HEK293T (cell line): ENCODE data around the gene BCAT1.

Experiments
- ARNT ChIP-seq: fragments of 450-650 bp; IDR thresholded peaks from 2 replicates; pipeline ENCODE4 v1.6.1; 2017; ENCODE audit warnings: mild to moderate bottlenecking
- BHLHE40 ChIP-seq: fragments of 450-650 bp; IDR thresholded peaks from 2 replicates; pipeline ENCODE4 v1.6.1; 2016; ENCODE audit warnings: mild to moderate bottlenecking, moderate library complexity, borderline replicate concordance
- FOXK2 ChIP-seq: fragments of 450-650 bp; IDR thresholded peaks from 2 replicates; pipeline ENCODE4 v1.6.1; 2016; ENCODE audit warnings: mild to moderate bottlenecking
- FOXM1 ChIP-seq: fragments of 450-650 bp; IDR thresholded peaks from 2 replicates; pipeline ENCODE4 v1.6.1; 2017; ENCODE audit warnings: mild to moderate bottlenecking, borderline replicate concordance
- HDGF ChIP-seq: fragments of 450-650 bp; IDR thresholded peaks from 2 replicates; pipeline ENCODE4 v1.6.1; 2017; ENCODE audit warnings: antibody characterized with exemption, borderline replicate concordance
- L3MBTL2 ChIP-seq: fragments of 450-650 bp; conservative IDR thresholded peaks from 2 replicates; pipeline ENCODE4 v1.6.1; 2016; ENCODE audit warnings: mild to moderate bottlenecking
- LEF1 ChIP-seq: fragments of 450-650 bp; IDR thresholded peaks from 2 replicates; pipeline ENCODE4 v1.6.1; 2017; ENCODE audit warnings: mild to moderate bottlenecking, borderline replicate concordance
- NFRKB ChIP-seq: fragments of 450-650 bp; IDR thresholded peaks from 2 replicates; pipeline ENCODE4 v1.6.1; 2016; ENCODE audit warnings: mild to moderate bottlenecking, moderate library complexity
- SP1 ChIP-seq: fragments of 450-650 bp; IDR thresholded peaks from 2 replicates; pipeline ENCODE4 v1.6.1; 2017
- SUZ12 ChIP-seq: fragments of 450-650 bp; IDR thresholded peaks from 2 replicates; pipeline ENCODE4 v1.6.1; 2016; ENCODE audit warnings: mild to moderate bottlenecking
- TARDBP ChIP-seq: fragments of 450-650 bp; IDR thresholded peaks from 2 replicates; pipeline ENCODE4 v1.6.1; 2016
- ZNF384 ChIP-seq: fragments of 450-650 bp; IDR thresholded peaks from 2 replicates; pipeline ENCODE4 v1.6.1; 2016
- TF ChIP-seq, protein P1 (sequence below): fragments of 450-650 bp; IDR thresholded peaks from 2 replicates; pipeline ENCODE4 v1.6.1; 2016

DNA sequence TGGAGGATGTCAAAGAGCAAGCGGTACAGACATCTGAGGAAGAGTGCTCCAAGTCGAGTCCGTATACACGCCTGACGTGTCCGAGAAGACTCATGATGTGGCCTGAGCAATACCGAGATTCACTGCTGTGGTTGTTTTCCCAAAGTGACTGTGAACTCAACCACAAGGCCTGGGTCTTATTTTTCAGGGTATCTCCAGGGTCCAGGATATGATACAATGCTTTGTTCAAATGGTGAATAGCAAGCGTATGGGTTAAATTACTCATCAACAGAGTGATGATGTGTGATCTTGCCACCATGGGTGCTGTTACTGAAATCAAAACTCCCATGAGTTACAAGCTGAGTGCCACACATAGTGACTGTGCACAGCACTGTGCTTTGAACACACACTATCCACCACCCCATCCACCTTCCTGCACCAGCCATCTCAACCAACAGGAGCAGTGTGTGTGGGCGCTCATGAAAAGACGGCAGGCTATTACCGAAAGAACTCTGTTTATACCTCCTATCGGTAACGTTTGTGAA lies 109.6 kb downstream of the BCAT1 start:
- TF ChIP-seq NFRKB, result no peak
- no peak for TF ChIP-seq L3MBTL2
- no peak for TF ChIP-seq BHLHE40
- TF ChIP-seq, protein P1, sequence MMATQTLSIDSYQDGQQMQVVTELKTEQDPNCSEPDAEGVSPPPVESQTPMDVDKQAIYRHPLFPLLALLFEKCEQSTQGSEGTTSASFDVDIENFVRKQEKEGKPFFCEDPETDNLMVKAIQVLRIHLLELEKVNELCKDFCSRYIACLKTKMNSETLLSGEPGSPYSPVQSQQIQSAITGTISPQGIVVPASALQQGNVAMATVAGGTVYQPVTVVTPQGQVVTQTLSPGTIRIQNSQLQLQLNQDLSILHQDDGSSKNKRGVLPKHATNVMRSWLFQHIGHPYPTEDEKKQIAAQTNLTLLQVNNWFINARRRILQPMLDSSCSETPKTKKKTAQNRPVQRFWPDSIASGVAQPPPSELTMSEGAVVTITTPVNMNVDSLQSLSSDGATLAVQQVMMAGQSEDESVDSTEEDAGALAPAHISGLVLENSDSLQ, result no peak
- TF ChIP-seq FOXM1, result no peak
- TF ChIP-seq SP1, result no peak
- no peak for TF ChIP-seq FOXK2
- no peak for TF ChIP-seq LEF1
- no peak for TF ChIP-seq ZNF384
- no peak for TF ChIP-seq SUZ12
- no peak for TF ChIP-seq TARDBP
- TF ChIP-seq HDGF, result no peak
- TF ChIP-seq ARNT, result no peak
